OCI-LY1 (cell line): ENCODE measurements around the gene LANCL1.
"Not testable (repeated sequence)": the region's sequence is repeated elsewhere in the genome, so short reads cannot be mapped to it uniquely, and the experiment has no call there.

Experiments used
- H2AFZ ChIP-seq: fragments of 200-600 bp; sonication (generic), shearing (Covaris generic); 2 replicates; pipeline ENCODE4 v1.6.0; 2014; ENCODE audit warnings: antibody characterized with exemption, mild to moderate bottlenecking, low read length
- H3F3A ChIP-seq: fragments of 200-600 bp; sonication (generic), shearing (Covaris generic); 2 replicates; pipeline ENCODE4 v1.6.0; 2014; ENCODE audit warnings: mild to moderate bottlenecking, antibody characterized with exemption, low read length, moderate library complexity; ENCODE audit not compliant: insufficient read depth
- H3K27ac ChIP-seq: fragments of 200-600 bp; sonication (generic); 2 replicates; pipeline ENCODE4 v1.5.1; 2014; ENCODE audit warnings: low read length, mixed run types, mild to moderate bottlenecking, low read depth; ENCODE audit not compliant: poor library complexity, severe bottlenecking
- H3K27me3 ChIP-seq: fragments of 200-600 bp; sonication (generic); 2 replicates; pipeline ENCODE4 v1.6.0; 2014; ENCODE audit warnings: antibody characterized with exemption, mild to moderate bottlenecking, low read length, moderate library complexity; ENCODE audit not compliant: insufficient read depth
- H3K36me3 ChIP-seq: fragments of 200-600 bp; sonication (generic); 2 replicates; pipeline ENCODE4 v1.6.1; 2014; ENCODE audit warnings: mild to moderate bottlenecking, antibody characterized with exemption, low read length, moderate library complexity, mixed read lengths; ENCODE audit not compliant: insufficient read depth
- H3K4me1 ChIP-seq: fragments of 200-600 bp; sonication (generic); 2 replicates; pipeline ENCODE4 v1.5.1; 2014; ENCODE audit warnings: mild to moderate bottlenecking, low read length, moderate library complexity; ENCODE audit not compliant: insufficient read depth, severe bottlenecking
- H3K4me2 ChIP-seq: fragments of 200-600 bp; sonication (generic), shearing (Covaris generic); 2 replicates; pipeline ENCODE4 v1.6.1; 2014; ENCODE audit warnings: low read length
- H3K4me3 ChIP-seq: fragments of 200-600 bp; sonication (generic); 2 replicates; pipeline ENCODE4 v1.5.1; 2014; ENCODE audit warnings: low read length, low read depth, mild to moderate bottlenecking, mixed read lengths; ENCODE audit not compliant: poor library complexity, severe bottlenecking
- H3K79me2 ChIP-seq: fragments of 200-600 bp; shearing (Covaris generic); 2 replicates; pipeline ENCODE4 v1.6.1; 2016; ENCODE audit warnings: mixed run types, low read length, mixed read lengths; ENCODE audit not compliant: insufficient read depth
- H3K9ac ChIP-seq: fragments of 200-600 bp; sonication (generic), shearing (Covaris generic); 2 replicates; pipeline ENCODE4 v1.6.1; 2014; ENCODE audit warnings: mild to moderate bottlenecking, low read length, mixed read lengths
- H3K9me2 ChIP-seq: fragments of 200-600 bp; sonication (generic), shearing (Covaris generic); 2 replicates; pipeline ENCODE4 v1.6.1; 2014; ENCODE audit warnings: low read depth, mild to moderate bottlenecking, low read length, mixed read lengths
- H3K9me3 ChIP-seq: fragments of 200-600 bp; shearing (Covaris generic); 2 replicates; pipeline ENCODE4 v1.6.1; 2014; ENCODE audit warnings: low read length, mixed read lengths
- H4K20me1 ChIP-seq: fragments of 200-600 bp; sonication (generic), shearing (Covaris generic); 2 replicates; pipeline ENCODE4 v1.6.0; 2016; ENCODE audit warnings: mild to moderate bottlenecking, low read length; ENCODE audit not compliant: insufficient read depth
- EZH2 ChIP-seq: fragments of 200-600 bp; sonication (generic), shearing (Covaris generic); IDR thresholded peaks from 2 replicates; pipeline ENCODE4 v1.8.0; 2017; ENCODE audit warnings: borderline replicate concordance, mixed run types, mild to moderate bottlenecking, antibody characterized with exemption, low read length, moderate library complexity, mixed read lengths
- TF ChIP-seq, protein P1 (sequence below): fragments of 200-600 bp; sonication (generic), shearing (Covaris generic); IDR thresholded peaks from 2 replicates; pipeline ENCODE4 v1.5.1; 2017; ENCODE audit warnings: mild to moderate bottlenecking, antibody characterized with exemption, low read length, moderate library complexity, mixed read lengths

Gene LANCL1

DNA sequence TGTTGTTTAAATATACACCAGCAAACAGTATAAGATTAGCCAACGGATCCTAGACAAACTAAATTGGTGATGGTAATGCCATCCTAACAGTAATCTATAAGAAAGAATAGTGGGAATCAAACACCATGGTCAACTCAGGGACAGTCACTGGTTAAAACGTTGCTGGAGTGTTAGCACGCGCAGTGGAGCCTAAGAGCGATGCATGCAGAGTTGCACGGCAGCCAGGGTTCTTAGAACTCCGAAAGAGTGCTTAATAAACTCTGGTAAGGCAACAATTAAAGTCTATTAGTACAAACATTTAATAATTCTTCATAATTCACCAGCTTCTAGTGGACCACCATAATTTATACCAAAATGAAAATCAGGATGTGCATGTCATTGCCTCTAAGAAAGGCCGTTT lies 22.2 kb downstream of the LANCL1 start:
- Histone ChIP-seq H3K79me2 (no peaks in the 10 kb centered on the region), H3F3A (no peaks in the 10 kb centered on the region), H4K20me1 (no peaks in the 10 kb centered on the region), H3K4me1 (no peaks in the 10 kb centered on the region), H3K36me3 (peaks cover 11% of the 10 kb centered on the region), H3K27ac (no peak overlapping the region), H3K4me2 (no peak overlapping the region), H3K4me3 (no peak overlapping the region), H3K9ac (no peak overlapping the region), H3K9me2 (no peaks in the 10 kb centered on the region), H2AFZ (no peak overlapping the region), H3K27me3 (no peaks in the 10 kb centered on the region), H3K9me3 (no peaks in the 10 kb centered on the region)
- no peak for TF ChIP-seq EZH2
- TF ChIP-seq, protein P1, sequence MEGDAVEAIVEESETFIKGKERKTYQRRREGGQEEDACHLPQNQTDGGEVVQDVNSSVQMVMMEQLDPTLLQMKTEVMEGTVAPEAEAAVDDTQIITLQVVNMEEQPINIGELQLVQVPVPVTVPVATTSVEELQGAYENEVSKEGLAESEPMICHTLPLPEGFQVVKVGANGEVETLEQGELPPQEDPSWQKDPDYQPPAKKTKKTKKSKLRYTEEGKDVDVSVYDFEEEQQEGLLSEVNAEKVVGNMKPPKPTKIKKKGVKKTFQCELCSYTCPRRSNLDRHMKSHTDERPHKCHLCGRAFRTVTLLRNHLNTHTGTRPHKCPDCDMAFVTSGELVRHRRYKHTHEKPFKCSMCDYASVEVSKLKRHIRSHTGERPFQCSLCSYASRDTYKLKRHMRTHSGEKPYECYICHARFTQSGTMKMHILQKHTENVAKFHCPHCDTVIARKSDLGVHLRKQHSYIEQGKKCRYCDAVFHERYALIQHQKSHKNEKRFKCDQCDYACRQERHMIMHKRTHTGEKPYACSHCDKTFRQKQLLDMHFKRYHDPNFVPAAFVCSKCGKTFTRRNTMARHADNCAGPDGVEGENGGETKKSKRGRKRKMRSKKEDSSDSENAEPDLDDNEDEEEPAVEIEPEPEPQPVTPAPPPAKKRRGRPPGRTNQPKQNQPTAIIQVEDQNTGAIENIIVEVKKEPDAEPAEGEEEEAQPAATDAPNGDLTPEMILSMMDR, result no peak

DNA sequence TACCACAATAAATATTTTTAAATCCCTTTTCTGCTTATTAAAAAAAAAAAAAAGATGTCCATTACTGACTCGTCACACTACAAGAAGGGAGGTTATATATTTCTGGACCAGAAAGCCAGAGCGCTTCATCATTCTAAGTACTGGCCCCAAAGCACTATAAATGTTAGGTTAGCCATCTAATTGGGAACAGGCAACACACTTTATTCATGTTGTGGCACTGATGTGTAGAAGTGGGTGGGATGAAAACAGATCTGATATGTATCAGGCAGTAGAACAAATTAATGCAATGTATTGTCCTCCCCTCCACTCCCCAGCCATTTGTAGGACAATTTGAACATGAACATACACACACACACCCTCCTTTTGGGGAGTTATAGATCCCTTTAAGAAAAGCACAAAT lies 24.4 kb downstream of the LANCL1 start:
- TF ChIP-seq, protein P1, result no peak
- TF ChIP-seq EZH2, result no peak
- Histone ChIP-seq H3K79me2 (no peaks in the 10 kb centered on the region), H3K27me3 (no peaks in the 10 kb centered on the region), H3K4me1 (no peaks in the 10 kb centered on the region), H4K20me1 (no peaks in the 10 kb centered on the region), H2AFZ (no peak overlapping the region), H3K9me2 (no peaks in the 10 kb centered on the region), H3K4me3 (no peak overlapping the region), H3F3A (no peaks in the 10 kb centered on the region), H3K9me3 (no peaks in the 10 kb centered on the region), H3K9ac (no peak overlapping the region), H3K4me2 (no peak overlapping the region), H3K27ac (no peak overlapping the region), H3K36me3 (peaks cover 11% of the 10 kb centered on the region)

DNA sequence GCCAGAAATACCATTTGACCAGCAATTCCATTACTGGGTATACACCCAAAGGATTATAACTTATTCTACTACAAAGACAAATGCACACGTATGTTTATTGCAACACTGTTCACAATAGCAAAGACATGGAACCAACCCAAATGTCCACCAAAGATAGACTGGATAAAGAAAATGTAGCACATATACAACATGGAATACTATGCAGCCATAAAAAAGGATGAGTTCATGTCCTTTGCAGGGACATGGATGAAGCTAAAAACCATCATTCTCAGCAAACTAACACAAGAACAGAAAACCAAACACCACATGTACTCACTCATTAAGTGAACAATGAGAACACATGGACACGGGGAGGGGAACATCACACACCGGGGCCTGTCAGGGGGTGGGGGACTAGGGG lies 25.6 kb downstream of the LANCL1 start:
- H3K4me3 ChIP-seq, result not testable (repeated sequence)
- H3K36me3 ChIP-seq, result peaks cover 11% of the 10 kb centered on the region

DNA sequence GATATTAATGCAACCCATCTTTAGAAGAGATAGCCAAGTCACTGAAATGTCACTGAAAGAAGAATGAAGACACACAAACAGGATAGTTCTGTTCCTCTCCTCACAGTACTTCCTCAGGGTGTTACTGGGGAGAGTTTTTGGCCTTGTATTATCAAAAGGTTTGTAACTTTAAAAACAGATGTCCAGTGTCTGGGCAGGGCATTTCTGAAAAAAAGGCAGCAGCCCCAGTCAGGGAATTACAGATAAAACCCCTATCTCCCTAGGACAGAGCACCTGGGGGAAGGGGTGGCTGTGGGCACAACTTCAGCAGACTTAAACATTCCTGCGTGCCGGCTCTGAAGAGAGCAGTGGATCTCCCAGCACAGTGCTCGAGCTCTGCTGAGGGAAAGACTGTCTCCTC lies 30.8 kb downstream of the LANCL1 start:
- Histone ChIP-seq H3K79me2 (no peaks in the 10 kb centered on the region), H3K27ac (no peak overlapping the region), H3K4me1 (no peaks in the 10 kb centered on the region), H3K9me3 (no peaks in the 10 kb centered on the region), H4K20me1 (no peaks in the 10 kb centered on the region), H3K4me2 (no peak overlapping the region), H3K27me3 (no peaks in the 10 kb centered on the region), H3K36me3 (no peaks in the 10 kb centered on the region; the same call in 1 of the 2 replicates), H3F3A (no peaks in the 10 kb centered on the region), H3K9ac (no peak overlapping the region), H2AFZ (no peak overlapping the region), H3K9me2 (no peaks in the 10 kb centered on the region), H3K4me3 (no peak overlapping the region)
- TF ChIP-seq, protein P1, result no peak
- no peak for TF ChIP-seq EZH2

More for the DNA sequence above, 25.6 kb downstream of the LANCL1 start:
- H2AFZ ChIP-seq, H3F3A ChIP-seq, H3K9me3 ChIP-seq, H3K27me3 ChIP-seq, H3K79me2 ChIP-seq, H4K20me1 ChIP-seq, H3K4me1 ChIP-seq, H3K9ac ChIP-seq, H3K9me2 ChIP-seq, H3K4me2 ChIP-seq, H3K27ac ChIP-seq: not testable (repeated sequence)
